Right lung (tissue), 5 donors: ENCODE results near the gene IFNA16. TPM values are rescaled to one million over a fixed set of nuclear protein-coding genes. Genes with fewer than 3 reads are reported as not detected.
"Not testable (repeated sequence)": the region's sequence is repeated elsewhere in the genome, so short reads cannot be mapped to it uniquely, and the experiment has no call there.

Source experiments
- DNase-seq, 2 donors: peaks; one replicate each; pipeline ENCODE4 v3.0.0-alpha.2; 2013
- polyA plus RNA-seq, 5 donors: library from polyadenylated mRNA; unstranded; fragments of 120-200 nt; gene quantifications; one replicate each; pipeline versions ENCODE4 v1.2.1 to v1.2.3, GENCODE V29; 2013; ENCODE audit warnings: inconsistent platforms in 1 of 5, low replicate concordance in 1 of 5; ENCODE audit not compliant: insufficient read length in 5 of 5, insufficient read depth in 1 of 5

Gene IFNA16
- polyA plus RNA-seq, 5 donors, result not detected

DNA sequence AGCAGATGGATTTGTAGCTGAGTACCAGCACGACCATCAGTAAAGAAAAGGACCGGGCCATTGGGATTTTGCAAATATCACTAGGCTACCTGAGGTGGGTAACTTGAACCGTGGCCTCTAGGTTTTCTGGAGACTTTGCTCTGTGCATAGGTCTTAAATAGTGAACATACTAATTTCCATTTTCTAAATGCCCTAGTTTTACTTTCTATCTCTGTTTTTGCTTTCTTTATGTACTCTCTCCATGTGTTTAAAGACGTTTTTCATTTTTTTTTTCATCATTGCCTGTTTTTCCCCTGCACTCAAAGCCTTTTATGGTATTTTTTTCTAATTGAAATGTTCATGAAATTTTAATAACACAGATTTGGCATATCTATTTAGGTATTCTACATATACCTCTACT, 15.0 kb downstream of the IFNA16 start, which contains the start of gene IFNA7:
IFNA7 (minus strand) TSS at position 101 of the 400 bp plus-strand sequence; CDS start at position 61, 40 bp downstream.
- DNase-seq, result not testable (repeated sequence)

GRCh38 chr9:21194867-21195776, 22.0 kb downstream of the IFNA16 start:
- DNase-seq, result not testable (repeated sequence)

DNA sequence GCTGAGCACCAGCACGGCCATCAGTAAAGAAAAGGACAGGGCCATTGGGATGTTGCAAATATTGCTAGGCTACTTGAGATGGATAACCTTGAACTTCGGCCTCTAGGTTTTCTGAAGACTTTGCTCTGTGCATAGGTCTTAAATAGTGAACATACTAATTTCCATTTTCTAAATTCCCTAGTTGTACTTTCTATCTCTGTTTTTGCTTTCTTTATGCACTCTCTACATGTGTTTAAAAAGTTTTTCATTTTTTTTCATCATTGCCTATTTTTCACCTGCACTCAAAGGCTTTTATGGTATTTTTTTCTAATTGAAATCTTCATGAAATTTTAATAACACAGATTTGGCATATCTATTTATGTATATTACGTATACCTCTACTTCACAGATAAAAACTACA, 29.6 kb downstream of the IFNA16 start, which contains the start of gene IFNA4:
IFNA4 (minus strand) TSS at position 101 of the 400 bp plus-strand sequence; CDS start at position 45, 56 bp downstream.
- DNase-seq, result not testable (repeated sequence)

DNA sequence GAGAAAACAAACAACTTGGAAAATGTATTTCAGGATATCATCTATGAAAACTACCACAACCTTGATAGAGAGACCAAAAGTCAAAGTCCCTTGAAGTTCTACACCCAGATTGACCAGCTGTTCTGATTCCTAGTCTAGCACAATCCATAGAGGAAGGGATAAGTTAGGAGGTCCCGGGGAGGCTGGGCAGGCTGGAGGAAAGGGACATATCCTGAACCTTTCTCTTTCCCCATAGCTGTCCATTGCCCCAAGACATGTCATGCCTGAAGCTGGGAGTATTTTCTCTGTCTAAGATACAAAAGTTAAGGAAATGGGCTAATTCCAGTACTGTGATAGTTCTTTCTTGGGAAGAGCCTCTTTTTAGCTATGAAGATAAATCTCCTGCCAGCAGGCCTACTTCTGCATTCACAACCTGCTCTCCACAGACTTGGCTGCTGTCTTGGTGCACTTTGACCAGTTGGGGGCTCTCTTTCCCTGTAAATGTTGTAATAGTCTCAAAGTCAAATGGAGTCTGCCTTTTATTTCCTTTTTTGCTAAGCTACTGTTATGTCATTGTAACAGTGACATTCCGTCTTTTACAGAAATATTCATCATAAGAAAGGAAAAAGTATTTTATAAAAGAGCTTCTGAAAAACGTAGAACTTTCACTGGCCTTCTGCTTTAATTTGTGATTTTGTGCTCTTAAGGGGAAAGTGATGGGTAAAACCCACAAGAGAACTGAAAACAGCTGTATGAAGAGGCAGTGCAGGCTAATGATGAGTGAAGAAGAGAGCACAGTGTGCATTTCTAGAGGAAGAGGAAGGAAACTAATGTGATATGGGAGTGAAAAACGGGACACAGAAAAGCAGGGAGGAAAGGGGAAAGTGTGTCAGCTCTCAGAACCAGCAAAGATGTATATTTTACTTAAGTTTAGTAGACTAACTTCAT, 34.0 kb downstream of the IFNA16 start:
- DNase-seq, result not testable (repeated sequence)

DNA sequence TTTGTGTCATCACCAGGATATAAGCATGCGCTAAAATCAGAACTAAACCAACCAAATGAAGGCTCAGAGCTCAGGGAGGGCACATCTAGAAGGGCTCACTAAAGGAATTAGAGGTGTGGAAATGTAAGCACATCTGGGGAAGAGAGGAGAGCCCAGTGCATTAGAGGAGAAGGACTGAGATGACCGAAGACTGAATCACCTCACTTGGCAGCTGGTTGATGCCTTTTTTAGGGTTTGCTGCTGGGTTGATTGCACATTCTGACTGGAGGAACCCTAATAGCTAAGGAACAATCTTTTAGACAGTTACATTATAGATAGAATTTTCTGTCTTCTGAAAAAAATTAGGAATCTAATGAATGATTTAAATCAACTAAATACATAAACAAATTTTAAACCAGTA, 42.4 kb downstream of the IFNA16 start:
- DNase-seq, result no peak

GRCh38 chr9:21172156-21172555, 45.0 kb downstream of the IFNA16 start:
- DNase-seq, result no peak

DNA sequence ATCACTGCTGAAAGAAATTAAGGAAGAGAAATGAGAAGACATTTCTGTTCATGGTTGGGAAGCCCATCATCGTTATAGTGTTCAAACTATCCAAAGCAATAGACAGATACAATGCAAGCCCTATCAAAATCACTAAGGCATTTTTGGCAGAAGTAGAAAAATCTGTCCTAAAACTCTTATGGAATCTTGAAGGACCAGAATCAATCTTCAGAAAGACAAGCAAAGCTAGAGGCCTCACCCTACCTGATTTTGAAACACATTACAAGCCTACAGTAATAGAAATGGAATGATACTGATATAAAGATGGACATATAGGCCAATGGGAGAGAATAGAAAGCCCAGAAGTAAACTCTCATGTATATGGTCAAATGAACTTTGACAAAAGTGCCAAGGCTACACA, 45.8 kb downstream of the IFNA16 start:
- no peak for DNase-seq

DNA sequence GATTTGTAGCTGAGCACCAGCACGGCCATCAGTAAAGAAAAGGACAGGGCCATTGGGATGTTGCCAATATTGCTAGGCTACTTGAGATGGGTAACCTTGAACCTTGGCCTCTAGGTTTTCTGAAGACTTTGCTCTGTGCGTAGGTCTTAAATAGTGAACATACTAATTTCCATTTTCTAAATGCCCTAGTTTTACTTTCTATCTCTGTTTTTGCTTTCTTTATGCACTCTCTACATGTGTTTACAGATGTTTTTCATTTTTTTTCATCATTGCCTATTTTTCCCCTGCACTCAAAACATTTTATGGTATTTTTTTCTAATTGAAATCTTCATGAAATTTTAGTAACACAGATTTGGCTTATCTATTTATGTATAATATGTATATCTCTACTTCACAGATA, 50.6 kb downstream of the IFNA16 start, which contains the start of gene IFNA21:
IFNA21 (minus strand) TSS at position 101 of the 400 bp plus-strand sequence; CDS start at position 53, 48 bp downstream.
- not testable (repeated sequence) for DNase-seq

Other genes with a start within 250 kb of the IFNA16 start
- gene HACD4, start 185.7 kb downstream of the IFNA16 start, polyA plus RNA-seq, result 10 to 100 TPM in 3 of 5 donors, 1 to 10 TPM in 2; 7.3 to 12.3 (median 11.2) TPM
- gene IFNB1, start 139.4 kb downstream of the IFNA16 start, polyA plus RNA-seq, result not detected
- gene IFNW1, start 75.5 kb downstream of the IFNA16 start, polyA plus RNA-seq, result not detected
- under 1 TPM in 1 of 5 donors, not detected in 4; 0.17 TPM for gene IFNA21, start 50.7 kb downstream of the IFNA16 start, polyA plus RNA-seq
- not detected for gene IFNA4, start 29.7 kb downstream of the IFNA16 start, polyA plus RNA-seq
- gene IFNA7, start 15.1 kb downstream of the IFNA16 start, polyA plus RNA-seq, result not detected
- gene IFNA10, start 10.2 kb downstream of the IFNA16 start, polyA plus RNA-seq, result not detected
- not detected for gene IFNA17, start 10.9 kb upstream of the IFNA16 start, polyA plus RNA-seq
- gene IFNA14, start 22.7 kb upstream of the IFNA16 start, polyA plus RNA-seq, result not detected
- gene IFNA5, start 88.0 kb upstream of the IFNA16 start, polyA plus RNA-seq, result under 1 TPM in 1 of 5 donors, not detected in 4; 0.16 TPM
- gene KLHL9, start 118.1 kb upstream of the IFNA16 start, polyA plus RNA-seq, result 10 to 100 TPM; 33.0 to 51.0 (median 42.0) TPM
- gene IFNA6, start 133.6 kb upstream of the IFNA16 start, polyA plus RNA-seq, result not detected
- gene IFNA13, start 150.7 kb upstream of the IFNA16 start, polyA plus RNA-seq, result under 1 TPM in 2 of 5 donors, not detected in 3; 0.13 to 0.28 TPM
- gene IFNA2, start 168.1 kb upstream of the IFNA16 start, polyA plus RNA-seq, result not detected
- gene IFNA8, start 191.8 kb upstream of the IFNA16 start, polyA plus RNA-seq, result not detected
- gene IFNA1, start 223.1 kb upstream of the IFNA16 start, polyA plus RNA-seq, result under 1 TPM in 1 of 5 donors, not detected in 4; 0.19 TPM